ENCODE measurements around the gene RELT.
A peak's percentile ranks its signal among the peaks of the same experiment; 100 is the strongest.

The RELT gene

GRCh38 chr11:73382183-73382582 lies 6.0 kb downstream of the RELT start:
- no peak for TF ChIP-seq CTCF (IDR thresholded peaks at IDR 0.05)
- no peak for DNase-seq (ENCODE audit: low spot score)
- no peak overlapping the region for H3K4me3 ChIP-seq
- peak overlapping the region in 1 of 2 donors; percentile 28 for H3K27ac ChIP-seq

GRCh38 chr11:73382747-73383146 lies 6.5 kb downstream of the RELT start:
- H3K4me3 ChIP-seq, result no peak overlapping the region
- no peak for TF ChIP-seq CTCF (IDR thresholded peaks at IDR 0.05)
- H3K27ac ChIP-seq, result no peak overlapping the region
- no peak for DNase-seq (ENCODE audit: low spot score)

- peak overlapping the region in 1 of 2 donors; percentile 79 for H3K27ac ChIP-seq
- no peak for TF ChIP-seq CTCF (IDR thresholded peaks at IDR 0.05)
- no peak for DNase-seq (ENCODE audit: low spot score)
- no peak overlapping the region for H3K4me3 ChIP-seq
Observed at GRCh38 chr11:73383249-73384124, 7.3 kb downstream of the RELT start.

GRCh38 chr11:73384125-73384441 lies 7.9 kb downstream of the RELT start:
- Histone ChIP-seq H3K4me3 (no peak overlapping the region), H3K27ac (peak overlapping the region in 1 of 2 donors; percentile 79)
- no peak for TF ChIP-seq CTCF (IDR thresholded peaks at IDR 0.05)

GRCh38 chr11:73384531-73384871 lies 8.3 kb downstream of the RELT start:
- TF ChIP-seq CTCF (IDR thresholded peaks at IDR 0.05), result no peak
- no peak for DNase-seq (ENCODE audit: low spot score)
- Histone ChIP-seq H3K27ac (peak overlapping the region in 1 of 2 donors; percentile 79), H3K4me3 (no peak overlapping the region)

More at GRCh38 chr11:73384125-73384441, 7.9 kb downstream of the RELT start:
- DNase-seq (ENCODE audit: low spot score), result no peak

GRCh38 chr11:73384872-73385689 lies 8.9 kb downstream of the RELT start:
- Histone ChIP-seq H3K27ac (peak overlapping the region; percentile 14 to 79), H3K4me3 (no peak overlapping the region)
- no peak for DNase-seq (ENCODE audit: low spot score)
- TF ChIP-seq CTCF (IDR thresholded peaks at IDR 0.05), result no peak

All from coronary artery (tissue), 2 donors.